BLaER1 (cell line): ENCODE results near the gene CENPP.

ENCODE experiments used
- H3K27ac ChIP-seq: shearing (Covaris generic); formaldehyde crosslinking; 2 replicates; pipeline ENCODE4 v1.8.1; 2022
- H3K27me3 ChIP-seq: shearing (Covaris generic); formaldehyde crosslinking; 2 replicates; pipeline ENCODE4 v1.8.1; 2022
- H3K36me3 ChIP-seq: shearing (Covaris generic); formaldehyde crosslinking; 2 replicates; pipeline ENCODE4 v1.8.1; 2022
- H3K4me1 ChIP-seq: shearing (Covaris generic); formaldehyde crosslinking; 2 replicates; pipeline ENCODE4 v1.8.1; 2022
- H3K4me2 ChIP-seq: shearing (Covaris generic); formaldehyde crosslinking; 2 replicates; pipeline ENCODE4 v1.8.1; 2022
- H3K4me3 ChIP-seq: shearing (Covaris generic); formaldehyde crosslinking; 2 replicates; pipeline ENCODE4 v1.8.1; 2022
- H3K9ac ChIP-seq: shearing (Covaris generic); formaldehyde crosslinking; 2 replicates; pipeline ENCODE4 v1.8.1; 2022
- H3K9me3 ChIP-seq: shearing (Covaris generic); formaldehyde crosslinking; 2 replicates; pipeline ENCODE4 v1.8.1; 2022
- H4K20me1 ChIP-seq: shearing (Covaris generic); formaldehyde crosslinking; 2 replicates; pipeline ENCODE4 v1.8.1; 2022
- Cebpa-rat ChIP-seq: shearing (Covaris generic); IDR thresholded peaks from 2 replicates; pipeline ENCODE4 v1.8.1; 2022

CENPP gene

DNA sequence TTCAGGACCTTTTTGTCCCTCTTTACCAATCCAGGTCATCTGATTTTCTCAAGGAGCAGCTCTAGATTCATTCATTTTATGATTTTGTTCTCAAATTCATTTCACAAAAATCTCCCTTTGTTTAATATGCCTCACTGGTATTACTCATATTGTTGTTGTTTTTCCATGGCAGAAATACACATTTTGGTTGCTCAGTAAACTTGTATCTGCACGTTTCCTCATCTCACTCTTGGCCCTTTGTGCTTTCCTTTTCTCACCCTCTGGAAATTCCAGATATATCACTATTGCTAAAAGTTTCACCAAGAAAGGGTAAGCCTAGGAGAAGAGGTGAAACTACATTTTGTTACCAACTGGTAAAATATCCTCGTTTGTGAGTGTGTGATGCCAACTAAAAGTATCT lies 141.8 kb downstream of the CENPP start:
- no peak for TF ChIP-seq Cebpa-rat
- no peak overlapping the region for H3K9ac ChIP-seq
- no peak overlapping the region for H3K27ac ChIP-seq
- H4K20me1 ChIP-seq = no peaks in the 10 kb centered on the region
- H3K27me3 ChIP-seq = no peaks in the 10 kb centered on the region
- no peak overlapping the region for H3K4me3 ChIP-seq
- 0 out of 2 replicates have a peak, but pooled peaks cover 5% of the 10 kb centered on the region for H3K4me1 ChIP-seq
- no peaks in the 10 kb centered on the region for H3K36me3 ChIP-seq
- H3K4me2 ChIP-seq = no peak overlapping the region
- no peaks in the 10 kb centered on the region for H3K9me3 ChIP-seq

DNA sequence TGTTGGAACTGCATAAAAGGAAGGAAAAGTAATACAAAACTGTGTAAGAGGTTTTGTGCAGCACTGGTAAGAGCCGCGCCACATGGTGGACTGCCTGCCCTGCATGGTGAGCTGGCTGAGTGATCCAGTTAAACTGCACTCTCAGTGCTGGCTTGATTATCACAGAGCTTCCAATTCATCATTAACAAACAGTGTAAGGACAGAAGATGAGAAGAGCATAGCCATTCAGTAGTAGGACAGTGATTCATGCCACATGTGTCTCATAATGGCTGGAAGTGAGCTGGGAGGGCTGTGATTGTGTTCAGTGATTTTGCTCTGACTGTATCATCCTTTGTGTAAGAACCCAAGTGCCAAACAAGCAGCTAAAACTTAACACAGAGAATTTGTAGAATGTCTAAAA lies 142.5 kb downstream of the CENPP start:
- Histone ChIP-seq H3K4me2 (no peak overlapping the region), H3K9ac (no peak overlapping the region), H3K27me3 (no peaks in the 10 kb centered on the region), H3K4me1 (0 out of 2 replicates have a peak, but pooled peaks cover 5% of the 10 kb centered on the region), H4K20me1 (no peaks in the 10 kb centered on the region), H3K27ac (no peak overlapping the region), H3K9me3 (no peaks in the 10 kb centered on the region), H3K36me3 (no peaks in the 10 kb centered on the region), H3K4me3 (no peak overlapping the region)
- TF ChIP-seq Cebpa-rat = no peak

DNA sequence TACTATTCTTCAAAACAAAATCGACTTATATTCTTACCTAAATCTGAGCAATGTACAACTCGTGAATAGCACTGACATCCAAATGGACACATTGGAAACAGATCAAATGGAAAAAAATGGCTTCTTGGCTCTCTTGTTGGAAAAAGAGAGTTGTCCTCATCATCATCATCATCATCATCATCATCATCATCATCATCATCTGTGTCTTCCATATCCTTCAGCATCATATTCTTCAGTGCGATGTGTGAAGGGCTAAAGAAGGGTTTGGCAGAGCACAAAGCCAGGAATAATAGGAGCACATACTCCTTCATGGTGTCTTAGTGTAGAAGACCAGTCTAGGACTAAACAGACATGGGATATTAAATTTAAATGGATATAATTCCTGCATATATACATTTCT lies 148.8 kb downstream of the CENPP start:
- Histone ChIP-seq H3K9ac (no peak overlapping the region), H3K9me3 (no peaks in the 10 kb centered on the region), H3K4me1 (0 out of 2 replicates have a peak, but pooled peaks cover 5% of the 10 kb centered on the region), H3K36me3 (no peaks in the 10 kb centered on the region), H3K4me2 (no peak overlapping the region), H3K27ac (no peak overlapping the region), H4K20me1 (no peaks in the 10 kb centered on the region), H3K27me3 (no peaks in the 10 kb centered on the region), H3K4me3 (no peak overlapping the region)
- TF ChIP-seq Cebpa-rat = no peak

DNA sequence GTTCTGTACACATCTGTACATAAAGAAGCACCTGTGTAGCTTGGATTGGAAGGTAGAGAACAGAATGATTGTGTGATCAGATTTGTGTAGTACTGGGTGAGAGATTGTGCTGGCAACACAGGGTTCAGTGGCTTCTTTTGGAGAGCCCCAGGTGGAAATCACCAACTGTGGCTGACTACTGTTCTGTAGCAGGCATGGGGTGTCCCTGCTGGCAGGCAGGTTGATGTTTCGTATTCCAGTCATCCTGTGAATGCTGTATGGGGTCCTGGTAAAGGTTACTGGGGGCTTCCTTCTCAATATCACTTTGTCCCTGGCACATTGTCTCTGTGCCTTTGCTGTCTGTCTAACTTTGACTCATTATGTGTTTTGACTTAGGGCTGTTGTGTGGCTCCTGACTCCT lies 151.2 kb downstream of the CENPP start:
- no peak overlapping the region for H3K9ac ChIP-seq
- H4K20me1 ChIP-seq = no peaks in the 10 kb centered on the region
- H3K4me3 ChIP-seq = no peak overlapping the region
- H3K4me1 ChIP-seq = no peaks in the 10 kb centered on the region
- no peak overlapping the region for H3K4me2 ChIP-seq
- H3K27me3 ChIP-seq = no peaks in the 10 kb centered on the region
- no peak for TF ChIP-seq Cebpa-rat
- no peak overlapping the region for H3K27ac ChIP-seq
- no peaks in the 10 kb centered on the region for H3K36me3 ChIP-seq
- no peaks in the 10 kb centered on the region for H3K9me3 ChIP-seq

DNA sequence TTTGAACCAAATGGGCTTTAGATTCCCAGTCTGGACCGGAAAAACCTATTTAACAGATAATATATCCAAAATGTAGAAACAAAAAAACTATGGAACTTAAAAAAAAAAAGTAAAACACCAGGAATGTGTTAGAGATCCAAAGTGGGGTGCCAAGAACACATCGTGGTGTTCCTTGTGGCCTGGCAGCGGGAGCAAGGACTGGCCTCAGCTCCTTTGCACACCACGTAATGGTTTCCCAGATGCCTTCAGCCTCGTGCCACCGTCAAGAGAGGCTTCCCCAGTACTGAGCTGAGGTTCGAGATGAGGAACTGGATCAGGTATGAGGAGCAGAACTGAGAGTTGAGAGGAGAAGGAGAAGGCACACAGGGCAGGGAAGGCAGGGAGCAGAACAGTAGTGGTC lies 153.0 kb downstream of the CENPP start:
- TF ChIP-seq Cebpa-rat = no peak
- no peak overlapping the region for H3K27ac ChIP-seq

DNA sequence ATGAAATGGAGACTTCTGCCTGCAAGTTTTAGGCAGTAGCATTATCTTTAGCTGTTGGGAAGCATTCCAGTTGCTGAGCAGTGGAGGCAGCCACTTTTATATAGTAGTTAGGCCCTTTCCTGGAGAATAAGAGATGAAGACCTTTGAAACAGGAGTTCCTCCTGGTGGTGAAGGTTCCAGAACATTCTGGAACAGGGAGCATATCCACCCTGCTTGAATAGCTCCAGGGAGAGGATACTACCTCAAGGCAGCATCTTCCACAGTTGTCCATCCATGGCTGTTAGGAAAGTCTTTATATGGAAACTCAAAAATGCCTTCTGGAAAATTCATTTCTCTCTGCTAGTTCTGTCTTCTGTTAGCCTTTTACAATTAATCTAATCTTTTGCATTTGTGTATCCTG lies 153.6 kb downstream of the CENPP start:
- Histone ChIP-seq H3K27ac (no peak overlapping the region), H3K4me2 (no peak overlapping the region), H3K4me1 (no peaks in the 10 kb centered on the region), H3K9me3 (no peaks in the 10 kb centered on the region), H3K4me3 (no peak overlapping the region), H3K36me3 (no peaks in the 10 kb centered on the region), H3K9ac (no peak overlapping the region), H4K20me1 (no peaks in the 10 kb centered on the region), H3K27me3 (no peaks in the 10 kb centered on the region)
- TF ChIP-seq Cebpa-rat = no peak

More for the DNA sequence above, 153.0 kb downstream of the CENPP start:
- Histone ChIP-seq H3K4me3 (no peak overlapping the region), H3K9ac (no peak overlapping the region), H3K4me2 (no peak overlapping the region), H3K4me1 (no peaks in the 10 kb centered on the region), H3K36me3 (no peaks in the 10 kb centered on the region), H3K9me3 (no peaks in the 10 kb centered on the region), H4K20me1 (no peaks in the 10 kb centered on the region), H3K27me3 (no peaks in the 10 kb centered on the region)

DNA sequence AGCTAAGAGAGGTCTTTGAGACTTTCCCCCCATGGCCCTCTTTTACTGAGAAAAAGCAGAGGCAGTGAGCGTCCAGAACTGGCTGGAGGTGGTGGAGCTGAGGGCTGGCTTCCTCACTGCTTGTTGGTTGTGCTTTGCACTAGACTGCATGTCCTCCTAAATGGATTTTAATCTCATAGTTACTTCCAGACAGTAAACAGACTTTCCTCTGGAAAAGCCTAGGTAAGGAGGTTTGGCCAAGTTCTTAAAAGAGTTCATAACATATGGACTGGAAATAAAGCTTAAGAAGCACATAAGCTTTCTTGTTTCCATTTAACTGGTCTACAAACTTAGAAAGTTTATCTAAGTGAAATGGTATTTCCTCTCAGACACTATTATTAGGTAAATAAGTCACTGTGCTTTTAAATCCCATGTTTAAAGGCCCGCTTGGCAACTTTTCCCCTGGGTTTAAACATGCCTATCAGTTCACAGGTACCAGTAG lies 154.6 kb downstream of the CENPP start:
- Histone ChIP-seq H3K36me3 (no peaks in the 10 kb centered on the region), H3K27ac (no peak overlapping the region), H4K20me1 (no peaks in the 10 kb centered on the region), H3K9ac (no peak overlapping the region), H3K4me2 (no peak overlapping the region), H3K4me3 (no peak overlapping the region), H3K9me3 (no peaks in the 10 kb centered on the region), H3K27me3 (no peaks in the 10 kb centered on the region), H3K4me1 (no peaks in the 10 kb centered on the region)
- TF ChIP-seq Cebpa-rat = no peak

DNA sequence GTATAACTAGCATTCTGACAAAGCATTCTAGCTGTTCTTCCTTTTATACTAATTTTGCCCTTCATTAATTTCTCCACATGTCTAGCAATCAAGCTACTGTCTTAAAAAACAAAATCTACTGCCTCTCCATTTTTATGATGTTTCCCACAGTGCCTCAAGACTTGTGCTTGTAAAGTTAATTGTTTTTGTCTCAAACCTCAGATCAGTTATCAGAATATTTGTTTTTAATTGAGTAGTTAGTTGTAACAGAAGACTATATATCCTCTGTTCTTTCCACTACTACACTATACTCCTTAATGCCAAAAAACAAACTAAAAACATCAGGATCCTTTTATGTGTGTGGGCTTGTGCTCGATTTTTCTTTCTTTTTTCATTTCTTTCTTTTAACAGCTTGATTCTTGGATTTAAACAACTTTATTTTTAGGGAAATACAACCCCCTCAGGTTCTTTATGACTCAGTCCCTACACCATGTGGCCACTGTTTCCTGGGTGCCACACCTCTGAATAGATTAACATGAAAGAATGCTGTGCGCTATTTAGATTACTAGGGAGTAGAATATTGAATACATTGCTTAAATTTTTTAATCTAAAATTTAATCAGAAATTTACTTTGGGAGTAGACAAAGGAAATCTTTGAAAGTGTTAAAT lies 155.4 kb downstream of the CENPP start:
- Histone ChIP-seq H3K9me3 (no peaks in the 10 kb centered on the region), H3K4me3 (no peak overlapping the region), H3K4me1 (no peaks in the 10 kb centered on the region), H3K27me3 (no peaks in the 10 kb centered on the region), H3K36me3 (no peaks in the 10 kb centered on the region), H3K9ac (no peak overlapping the region), H4K20me1 (no peaks in the 10 kb centered on the region), H3K27ac (no peak overlapping the region), H3K4me2 (no peak overlapping the region)
- no peak for TF ChIP-seq Cebpa-rat

DNA sequence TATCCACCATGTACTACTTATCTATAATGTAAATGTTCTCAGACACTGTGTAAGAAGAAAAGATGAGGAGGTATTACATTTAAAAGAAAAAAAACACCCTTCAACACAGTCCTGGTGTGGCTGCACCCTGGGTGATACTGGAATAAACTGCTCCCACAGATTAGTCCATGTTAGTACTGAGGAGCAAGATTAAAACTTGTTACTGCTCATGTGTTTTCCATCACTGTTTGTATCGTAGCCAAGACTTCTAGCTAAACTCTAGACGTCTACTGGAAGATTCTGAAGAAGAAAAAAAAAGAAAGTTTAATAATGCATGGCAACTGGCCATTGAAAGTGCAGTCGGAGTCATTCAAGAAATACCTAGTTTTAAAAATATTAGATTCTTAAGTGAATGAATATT lies 156.6 kb downstream of the CENPP start, which contains the start of gene ASPN:
TSS of gene ASPN (minus strand) at position 178 of the 400 bp plus-strand sequence.
- H3K4me2 ChIP-seq = no peak within 1 kb of the TSS
- H3K4me1 ChIP-seq = no peaks in the 10 kb centered on the region
- H3K9me3 ChIP-seq = no peaks in the 10 kb centered on the region
- H3K4me3 ChIP-seq = no peak within 1 kb of the TSS
- no peaks in the 10 kb centered on the region for H3K36me3 ChIP-seq
- H3K9ac ChIP-seq = no peak within 1 kb of the TSS
- H4K20me1 ChIP-seq = no peaks in the 10 kb centered on the region
- H3K27ac ChIP-seq = no peak within 1 kb of the TSS
- H3K27me3 ChIP-seq = no peaks in the 10 kb centered on the region
- no peak for TF ChIP-seq Cebpa-rat

DNA sequence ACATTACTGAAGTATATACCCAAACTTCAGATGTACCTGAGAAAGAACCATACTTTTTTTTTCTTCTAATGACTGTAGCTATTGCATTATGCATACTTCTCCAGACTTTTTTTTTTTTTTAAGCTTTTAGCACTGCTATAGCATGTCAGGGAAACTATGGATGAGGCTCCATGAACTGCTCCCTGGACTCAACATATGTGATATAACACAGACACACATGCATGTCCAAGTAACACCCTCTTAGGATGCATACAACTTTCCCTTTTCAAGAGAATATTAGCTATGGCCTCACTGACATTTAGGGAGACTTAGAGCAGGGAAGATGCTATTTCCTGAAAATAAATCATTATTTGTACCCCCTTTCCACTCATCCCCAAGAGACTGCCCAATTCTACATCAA lies 157.1 kb downstream of the CENPP start:
- Histone ChIP-seq H3K27me3 (no peaks in the 10 kb centered on the region), H3K4me1 (no peaks in the 10 kb centered on the region), H3K9me3 (no peaks in the 10 kb centered on the region)

More for the DNA sequence above, 157.1 kb downstream of the CENPP start:
- Histone ChIP-seq H4K20me1 (no peaks in the 10 kb centered on the region), H3K36me3 (no peaks in the 10 kb centered on the region), H3K4me2 (no peak overlapping the region), H3K4me3 (no peak overlapping the region), H3K27ac (no peak overlapping the region), H3K9ac (no peak overlapping the region)
- no peak for TF ChIP-seq Cebpa-rat
